ENCODE results near the gene ACER3. TPM values are rescaled to one million over a fixed set of nuclear protein-coding genes. Genes with fewer than 3 reads are reported as not detected.
A peak's percentile ranks its signal among the peaks of the same experiment; 100 is the strongest.

ACER3 gene
- total RNA-seq, 1 experiment from 2014 or later: 21.0 TPM

DNA sequence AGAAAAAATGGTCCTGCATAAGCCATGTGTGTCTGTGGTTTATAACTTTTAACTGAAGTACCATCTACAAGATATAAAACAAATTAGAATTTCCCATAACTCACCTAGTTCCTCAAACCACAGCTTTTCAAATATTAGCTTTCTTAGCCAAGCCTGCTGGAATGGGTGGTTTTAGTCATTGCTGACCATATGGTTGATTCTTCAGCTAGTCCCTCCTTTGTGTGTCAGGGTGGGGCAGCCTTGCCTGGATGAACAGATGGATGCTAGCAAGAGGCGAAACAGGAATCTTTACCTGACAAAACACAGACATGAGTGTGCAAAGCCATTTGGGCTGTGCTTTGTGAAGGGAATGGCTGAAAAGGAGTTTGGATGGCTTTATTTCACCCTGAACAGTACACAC is 166.6 kb downstream of the ACER3 start:
- peaks cover 61% of the 10 kb centered on the region for H3K4me1 Mint-ChIP-seq (ENCODE audit: low read depth, unreplicated experiment)
- no TSS peak for BruUV-seq (replicated peaks)
- no peaks in the 10 kb centered on the region for H3K9me3 Mint-ChIP-seq (ENCODE audit: low read depth, unreplicated experiment)
- TF ChIP-seq, protein P1, sequence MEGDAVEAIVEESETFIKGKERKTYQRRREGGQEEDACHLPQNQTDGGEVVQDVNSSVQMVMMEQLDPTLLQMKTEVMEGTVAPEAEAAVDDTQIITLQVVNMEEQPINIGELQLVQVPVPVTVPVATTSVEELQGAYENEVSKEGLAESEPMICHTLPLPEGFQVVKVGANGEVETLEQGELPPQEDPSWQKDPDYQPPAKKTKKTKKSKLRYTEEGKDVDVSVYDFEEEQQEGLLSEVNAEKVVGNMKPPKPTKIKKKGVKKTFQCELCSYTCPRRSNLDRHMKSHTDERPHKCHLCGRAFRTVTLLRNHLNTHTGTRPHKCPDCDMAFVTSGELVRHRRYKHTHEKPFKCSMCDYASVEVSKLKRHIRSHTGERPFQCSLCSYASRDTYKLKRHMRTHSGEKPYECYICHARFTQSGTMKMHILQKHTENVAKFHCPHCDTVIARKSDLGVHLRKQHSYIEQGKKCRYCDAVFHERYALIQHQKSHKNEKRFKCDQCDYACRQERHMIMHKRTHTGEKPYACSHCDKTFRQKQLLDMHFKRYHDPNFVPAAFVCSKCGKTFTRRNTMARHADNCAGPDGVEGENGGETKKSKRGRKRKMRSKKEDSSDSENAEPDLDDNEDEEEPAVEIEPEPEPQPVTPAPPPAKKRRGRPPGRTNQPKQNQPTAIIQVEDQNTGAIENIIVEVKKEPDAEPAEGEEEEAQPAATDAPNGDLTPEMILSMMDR (IDR thresholded peaks at IDR 0.05; ENCODE audit: unreplicated experiment): no peak
- peak; percentile 43 for DNase-seq
- H3K27me3 Mint-ChIP-seq (ENCODE audit: unreplicated experiment): no peaks in the 10 kb centered on the region
- CTCF ChIA-PET: interaction anchor here (0.9 to 2.3 kb wide), 8 partner anchors 8 to 108 kb away, joined by 3 to 28 read pairs (median 4); no protein-coding TSS in a partner anchor
- H3K27ac Mint-ChIP-seq (ENCODE audit: unreplicated experiment): peak overlapping the region; percentile 52
- intact Hi-C loops (cut with micrococcal nuclease; ENCODE audit: unreplicated experiment): loop anchor here (2.0 to 5.0 kb wide), 4 partner anchors 45 to 215 kb away; no protein-coding TSS in a partner anchor
- no peak overlapping the region for H3K4me3 Mint-ChIP-seq (ENCODE audit: low read depth, unreplicated experiment)
- peaks cover 13% of the 10 kb centered on the region for H3K36me3 Mint-ChIP-seq (ENCODE audit: insufficient read depth, unreplicated experiment)

DNA sequence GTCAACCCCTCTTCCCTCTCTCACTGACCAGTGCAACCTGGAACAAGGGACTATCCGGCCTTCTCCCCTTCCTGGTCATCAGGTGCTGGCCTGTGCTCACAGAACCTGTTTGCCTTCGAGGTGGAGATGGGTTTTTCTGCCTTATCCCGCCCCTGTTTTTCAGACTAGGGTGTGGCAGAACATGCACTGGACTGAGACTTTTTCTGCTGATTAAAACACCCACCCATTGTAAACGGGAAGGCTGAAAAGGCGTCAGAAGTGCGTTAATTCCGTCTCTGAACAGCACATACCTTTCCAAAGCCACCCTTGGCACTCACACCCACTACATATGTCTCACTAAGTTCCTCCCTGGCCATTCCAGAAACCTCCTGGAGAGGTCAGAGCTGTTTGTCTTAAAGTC is 169.1 kb downstream of the ACER3 start:
- CTCF ChIA-PET: interaction anchor here (0.6 to 1.2 kb wide), 2 partner anchors 20 to 110 kb away, joined by 3 to 6 read pairs; no protein-coding TSS in a partner anchor
- Mint-ChIP-seq H3K27me3 (ENCODE audit: unreplicated experiment) (no peaks in the 10 kb centered on the region), H3K4me1 (ENCODE audit: low read depth, unreplicated experiment) (peaks cover 62% of the 10 kb centered on the region), H3K36me3 (ENCODE audit: insufficient read depth, unreplicated experiment) (peaks cover 13% of the 10 kb centered on the region), H3K9me3 (ENCODE audit: low read depth, unreplicated experiment) (no peaks in the 10 kb centered on the region), H3K4me3 (ENCODE audit: low read depth, unreplicated experiment) (no peak overlapping the region), H3K27ac (ENCODE audit: unreplicated experiment) (peak overlapping the region; percentile 61)
- DNase-seq: peak; percentile 34
- TF ChIP-seq, protein P1 (IDR thresholded peaks at IDR 0.05; ENCODE audit: unreplicated experiment): no peak
- intact Hi-C loops (cut with micrococcal nuclease; ENCODE audit: unreplicated experiment): loop anchor here (5.0 kb wide), 3 partner anchors 48 to 218 kb away; no protein-coding TSS in a partner anchor
- BruUV-seq (replicated peaks): no TSS peak

DNA sequence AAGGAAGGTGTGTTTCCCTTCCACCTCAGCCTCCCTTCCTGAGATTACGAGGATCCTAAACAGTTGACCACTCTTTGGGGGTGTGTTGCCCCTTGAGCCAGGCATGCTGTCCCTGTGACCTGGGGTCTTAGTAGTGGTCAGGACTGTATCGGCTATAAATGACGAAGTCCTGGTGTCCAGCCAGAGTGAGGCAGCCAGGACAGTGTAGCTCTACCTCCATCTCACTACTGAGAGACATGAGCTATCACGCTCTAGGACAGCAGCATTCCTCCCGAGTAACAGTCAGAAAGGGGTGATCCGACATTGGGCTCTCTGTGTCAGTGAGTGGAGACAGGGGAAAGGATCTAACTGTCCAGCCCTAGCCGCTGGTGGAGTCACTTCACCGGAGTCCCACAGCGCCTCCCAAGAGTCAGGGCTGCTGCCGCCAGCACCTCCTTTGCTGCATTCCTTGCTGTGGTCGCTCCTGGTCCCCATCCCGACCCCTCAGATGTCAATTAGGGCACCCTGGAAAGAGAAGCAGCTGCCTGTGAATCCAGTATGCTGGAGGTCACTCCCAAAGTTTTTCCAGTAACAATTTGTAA is 170.2 kb downstream of the ACER3 start:
- BruUV-seq (replicated peaks): no TSS peak
- peak overlapping the region; percentile 61 for H3K27ac Mint-ChIP-seq (ENCODE audit: unreplicated experiment)
- H3K36me3 Mint-ChIP-seq (ENCODE audit: insufficient read depth, unreplicated experiment): peaks cover 19% of the 10 kb centered on the region
- no peaks in the 10 kb centered on the region for H3K27me3 Mint-ChIP-seq (ENCODE audit: unreplicated experiment)
- no peaks in the 10 kb centered on the region for H3K9me3 Mint-ChIP-seq (ENCODE audit: low read depth, unreplicated experiment)
- intact Hi-C loops (cut with micrococcal nuclease; ENCODE audit: unreplicated experiment): no loop called here
- TF ChIP-seq, protein P1 (IDR thresholded peaks at IDR 0.05; ENCODE audit: unreplicated experiment): no peak
- H3K4me3 Mint-ChIP-seq (ENCODE audit: low read depth, unreplicated experiment): no peak overlapping the region
- CTCF ChIA-PET: no interaction called here
- no peak for DNase-seq
- peaks cover 62% of the 10 kb centered on the region for H3K4me1 Mint-ChIP-seq (ENCODE audit: low read depth, unreplicated experiment)

DNA sequence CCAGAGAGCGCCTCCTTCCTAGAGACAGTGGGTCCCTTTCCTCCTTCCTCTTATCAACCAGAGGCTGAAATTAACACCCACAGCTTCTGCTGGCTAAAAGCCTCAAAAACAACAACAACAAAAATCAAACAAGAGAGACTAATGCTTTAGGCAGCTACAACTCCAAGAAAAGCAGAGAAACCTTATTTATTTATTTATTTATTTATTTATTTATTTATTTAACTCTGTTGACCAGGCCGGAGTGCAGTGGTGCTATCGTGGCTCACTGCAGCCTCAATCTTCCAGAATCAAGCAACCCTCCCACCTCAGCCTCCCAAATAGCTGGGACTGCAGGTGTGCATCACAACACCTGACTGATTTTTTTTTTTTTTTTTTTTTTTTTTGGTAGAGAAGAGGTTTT is 170.9 kb downstream of the ACER3 start:
- no TSS peak for BruUV-seq (replicated peaks)
- H3K4me1 Mint-ChIP-seq (ENCODE audit: low read depth, unreplicated experiment): peaks cover 62% of the 10 kb centered on the region
- H3K4me3 Mint-ChIP-seq (ENCODE audit: low read depth, unreplicated experiment): no peak overlapping the region
- CTCF ChIA-PET: interaction anchor here (1.0 kb wide), 1 partner anchor 111 kb away, joined by 3 read pairs; no protein-coding TSS in a partner anchor
- DNase-seq: no peak
- H3K36me3 Mint-ChIP-seq (ENCODE audit: insufficient read depth, unreplicated experiment): peaks cover 13% of the 10 kb centered on the region
- no peaks in the 10 kb centered on the region for H3K27me3 Mint-ChIP-seq (ENCODE audit: unreplicated experiment)
- intact Hi-C loops (cut with micrococcal nuclease; ENCODE audit: unreplicated experiment): no loop called here
- TF ChIP-seq, protein P1 (IDR thresholded peaks at IDR 0.05; ENCODE audit: unreplicated experiment): no peak
- no peak overlapping the region for H3K27ac Mint-ChIP-seq (ENCODE audit: unreplicated experiment)
- no peaks in the 10 kb centered on the region for H3K9me3 Mint-ChIP-seq (ENCODE audit: low read depth, unreplicated experiment)
